DOHH2 (cell line): ENCODE data around the gene FBXO27.

Experiments used
- EZH2phosphoT487 ChIP-seq: fragments of 200-600 bp; sonication (generic); IDR thresholded peaks from 2 replicates; pipeline ENCODE4 v1.6.1; 2017; ENCODE audit warnings: borderline replicate concordance, mild to moderate bottlenecking, antibody characterized with exemption, low read length, moderate library complexity, mixed read lengths
- TF ChIP-seq, protein P1 (sequence below): fragments of 200-600 bp; sonication (generic); IDR thresholded peaks from one replicate; pipeline ENCODE4 v1.5.1; 2014; ENCODE audit warnings: antibody characterized with exemption, mild to moderate bottlenecking, low read depth, low read length; ENCODE audit not compliant: poor library complexity, severe bottlenecking

DNA sequence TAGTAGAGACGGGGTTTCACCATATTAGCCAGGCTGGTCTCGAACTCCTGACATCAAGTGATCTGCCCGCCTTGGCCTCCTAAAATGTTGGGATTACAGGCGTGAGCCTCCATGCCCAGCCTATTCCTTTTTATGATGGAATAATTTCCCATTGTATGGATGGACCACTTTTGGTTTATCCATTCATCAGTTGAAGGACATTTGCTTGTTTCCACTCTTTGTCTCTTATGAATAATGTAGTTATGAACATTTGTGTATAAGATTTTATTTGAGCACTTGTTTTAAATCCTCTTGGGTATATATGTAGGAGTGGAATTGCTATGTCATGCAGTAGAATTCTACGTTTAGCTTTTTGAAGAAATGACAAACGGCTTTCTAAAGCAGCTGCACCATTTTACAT, 23.3 kb downstream of the FBXO27 start:
- TF ChIP-seq EZH2phosphoT487: no peak
- TF ChIP-seq, protein P1, sequence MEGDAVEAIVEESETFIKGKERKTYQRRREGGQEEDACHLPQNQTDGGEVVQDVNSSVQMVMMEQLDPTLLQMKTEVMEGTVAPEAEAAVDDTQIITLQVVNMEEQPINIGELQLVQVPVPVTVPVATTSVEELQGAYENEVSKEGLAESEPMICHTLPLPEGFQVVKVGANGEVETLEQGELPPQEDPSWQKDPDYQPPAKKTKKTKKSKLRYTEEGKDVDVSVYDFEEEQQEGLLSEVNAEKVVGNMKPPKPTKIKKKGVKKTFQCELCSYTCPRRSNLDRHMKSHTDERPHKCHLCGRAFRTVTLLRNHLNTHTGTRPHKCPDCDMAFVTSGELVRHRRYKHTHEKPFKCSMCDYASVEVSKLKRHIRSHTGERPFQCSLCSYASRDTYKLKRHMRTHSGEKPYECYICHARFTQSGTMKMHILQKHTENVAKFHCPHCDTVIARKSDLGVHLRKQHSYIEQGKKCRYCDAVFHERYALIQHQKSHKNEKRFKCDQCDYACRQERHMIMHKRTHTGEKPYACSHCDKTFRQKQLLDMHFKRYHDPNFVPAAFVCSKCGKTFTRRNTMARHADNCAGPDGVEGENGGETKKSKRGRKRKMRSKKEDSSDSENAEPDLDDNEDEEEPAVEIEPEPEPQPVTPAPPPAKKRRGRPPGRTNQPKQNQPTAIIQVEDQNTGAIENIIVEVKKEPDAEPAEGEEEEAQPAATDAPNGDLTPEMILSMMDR: no peak
